AG20443 (cell line): Measurements from ENCODE around the gene SNAPC5.

Source experiments
- DNase-seq: peaks from one replicate; pipeline ENCODE4 v3.0.0; 2012; ENCODE audit warnings: low spot score, mixed read lengths

SNAPC5 gene

GRCh38 chr15:66459818-66460615 lies 37.5 kb downstream of the SNAPC5 start:
- DNase-seq: peak; percentile 52

GRCh38 chr15:66456211-66456610 lies 41.4 kb downstream of the SNAPC5 start:
- no peak for DNase-seq

- no peak for DNase-seq
Measured at GRCh38 chr15:66454143-66454542, 43.4 kb downstream of the SNAPC5 start.

DNA sequence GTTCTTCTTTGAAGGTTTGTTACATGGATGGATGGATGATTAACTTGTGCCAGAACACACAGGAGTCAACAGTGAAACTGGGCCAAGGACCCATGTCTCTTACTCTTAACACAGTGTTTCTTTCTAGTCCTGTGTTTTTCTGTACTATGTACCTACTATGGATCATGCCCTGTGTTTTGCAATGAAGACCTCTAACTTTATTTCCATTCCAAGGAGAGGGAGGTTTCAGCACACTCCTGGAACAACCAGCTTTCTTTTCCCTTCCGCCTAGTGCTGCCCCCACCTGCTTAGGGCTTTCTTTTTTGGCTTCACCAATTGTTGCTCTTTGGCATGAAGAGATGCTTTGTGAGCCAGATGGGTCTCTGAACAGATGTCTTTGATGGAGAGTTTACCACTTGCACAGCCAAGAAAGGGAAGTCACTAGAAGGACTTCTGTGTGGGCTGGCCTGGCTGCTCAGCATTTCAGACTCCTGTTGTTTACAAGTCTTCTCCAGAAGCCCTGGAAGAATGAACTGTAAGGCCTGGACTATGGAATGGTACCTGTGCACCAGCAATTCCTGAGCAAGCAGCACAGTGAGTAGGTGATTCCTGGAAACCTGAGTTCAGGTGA lies 44.5 kb downstream of the SNAPC5 start:
- no peak for DNase-seq

GRCh38 chr15:66452420-66452819 lies 45.1 kb downstream of the SNAPC5 start:
- no peak for DNase-seq
